Caco-2 (cell line): Measurements from ENCODE around the gene PCAT7. TPM values are rescaled to one million over a fixed set of nuclear protein-coding genes. Genes with fewer than 3 reads are reported as not detected.

Experiments
- BruUV-seq: library from RNA; stranded (reverse); fragments of 400-500 nt; replicated peaks from 2 replicates; lab custom pipeline; 2021; lab: Mats Ljungman, UMichigan
- CTCF ChIA-PET: fragments of 300-600 bp; sonication (Branson Sonifier 250); formaldehyde crosslinking; loops from one replicate; lab custom pipeline; 2022; ENCODE audit warnings: antibody characterized with exemption; lab: Charles Lee
- POLR2A ChIA-PET: fragments of 300-600 bp; sonication (Branson Sonifier 250); formaldehyde crosslinking; loops from one replicate; lab custom pipeline; 2022; ENCODE audit warnings: antibody characterized with exemption; lab: Charles Lee
- DNase-seq, 2 experiments: peaks; one replicate each; pipeline versions ENCODE4 v3.0.0 to v3.0.0-alpha.2; 2020 to 2022
- H3K27me3 ChIP-seq: replicated peaks from 2 replicates; pipeline ENCODE4 v1.6.0; 2011; ENCODE audit warnings: low read length; ENCODE audit not compliant: control insufficient read depth, insufficient read depth
- H3K36me3 ChIP-seq: 2 replicates; pipeline ENCODE4 v1.5.1; 2011; ENCODE audit warnings: low read length; ENCODE audit not compliant: control insufficient read depth, insufficient read depth
- H3K4me1 ChIP-seq: fragments of 250-450 bp; sonication (Bioruptor Pico); 2 replicates; pipeline ENCODE4 v1.5.1; 2020; ENCODE audit warnings: mild to moderate bottlenecking
- H3K4me3 ChIP-seq: 2 replicates; pipeline ENCODE4 v1.5.1; 2011; ENCODE audit warnings: low read depth, mild to moderate bottlenecking, control low read depth, low read length
- H3K9me3 ChIP-seq: fragments of 250-450 bp; sonication (Bioruptor Pico); 2 replicates; pipeline ENCODE4 v1.5.1; 2020; ENCODE audit warnings: mild to moderate bottlenecking, moderate library complexity
- H3K27ac Mint-ChIP-seq: one replicate; pipeline ENCODE4 v1.8.0; 2022; ENCODE audit warnings: mixed read lengths; ENCODE audit not compliant: unreplicated experiment
- H3K27me3 Mint-ChIP-seq: one replicate; pipeline ENCODE4 v1.8.0; 2022; ENCODE audit warnings: mixed read lengths; ENCODE audit not compliant: insufficient read depth, unreplicated experiment
- H3K36me3 Mint-ChIP-seq: one replicate; pipeline ENCODE4 v1.8.0; 2022; ENCODE audit warnings: mild to moderate bottlenecking, mixed read lengths; ENCODE audit not compliant: insufficient read depth, unreplicated experiment
- H3K4me1 Mint-ChIP-seq: one replicate; pipeline ENCODE4 v1.8.0; 2022; ENCODE audit warnings: low read depth, mixed read lengths; ENCODE audit not compliant: unreplicated experiment
- H3K4me3 Mint-ChIP-seq: one replicate; pipeline ENCODE4 v1.8.0; 2022; ENCODE audit warnings: mild to moderate bottlenecking, moderate library complexity, mixed read lengths; ENCODE audit not compliant: unreplicated experiment
- H3K9me3 Mint-ChIP-seq: one replicate; pipeline ENCODE4 v1.8.0; 2022; ENCODE audit warnings: mixed read lengths; ENCODE audit not compliant: unreplicated experiment
- intact Hi-C: fragments of 100-400 bp; cut with micrococcal nuclease; formaldehyde crosslinking; loops from one replicate; pipeline ENCODE4 v1.10.0; 2022; ENCODE audit not compliant: unreplicated experiment
- total RNA-seq: library from RNA; stranded (reverse); gene quantifications from 2 replicates; pipeline ENCODE4 v1.2.3, GENCODE V29; 2022
- TF ChIP-seq, protein P1 (sequence below), 2 experiments: fragments of 200-600 bp in 1 of 2; IDR thresholded peaks; 1 replicate in 1 of 2; 2 replicates in 1 of 2; pipeline versions ENCODE4 v1.5.1 to v1.8.0; 2011 to 2022; ENCODE audit warnings: antibody characterized with exemption in 1 of 2, control low read depth in 1 of 2, inconsistent platforms in 1 of 2, low read depth in 1 of 2, low read length in 1 of 2, mild to moderate bottlenecking in 1 of 2, moderate library complexity in 1 of 2; ENCODE audit not compliant: insufficient read depth in 1 of 2, severe bottlenecking in 1 of 2, unreplicated experiment in 1 of 2

The PCAT7 gene
- total RNA-seq, 1 experiment from 2014 or later = 10.4 TPM

DNA sequence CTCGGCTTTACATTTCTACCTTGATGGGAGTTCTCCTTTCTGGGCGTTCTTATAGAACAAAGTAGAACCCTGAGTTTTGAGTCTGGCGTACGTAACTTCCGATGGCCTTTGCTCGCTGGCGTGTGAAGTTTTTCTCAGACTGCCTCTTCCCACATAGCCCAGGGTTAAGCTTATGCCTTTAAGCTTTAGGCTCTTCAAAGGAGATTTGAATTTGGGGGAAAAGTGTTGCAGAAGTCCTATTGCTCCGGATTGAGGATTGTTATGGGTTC is 52.5 kb downstream of the PCAT7 start:
- H3K27ac Mint-ChIP-seq = peak overlapping the region; percentile 71
- no peak overlapping the region for H3K4me3 ChIP-seq

DNA sequence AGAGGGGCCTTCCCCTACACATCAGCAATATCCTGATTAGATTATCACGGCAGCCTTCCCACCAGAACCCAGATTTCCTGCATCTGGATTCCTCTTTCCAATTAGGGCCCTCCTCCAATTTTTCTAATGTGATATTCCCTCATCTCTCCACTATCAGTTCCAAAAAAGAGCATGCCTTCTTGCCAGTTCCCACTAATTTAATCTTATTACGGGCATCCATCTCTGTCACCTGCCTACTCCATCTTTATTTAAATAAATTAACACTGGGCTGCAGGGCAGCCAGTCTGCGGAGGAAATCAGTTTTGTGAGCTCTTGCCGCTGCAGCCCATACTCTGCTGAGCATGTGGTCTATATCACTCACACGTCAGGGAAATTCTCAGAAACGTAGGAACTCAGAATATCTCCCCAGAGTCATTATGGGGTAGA is 55.3 kb downstream of the PCAT7 start:
- CTCF ChIA-PET = no interaction called here
- Histone ChIP-seq H3K27me3 (no peaks in the 10 kb centered on the region), H3K36me3 (no peaks in the 10 kb centered on the region), H3K4me3 (no peak overlapping the region), H3K9me3 (no peaks in the 10 kb centered on the region), H3K4me1 (peaks cover 19% of the 10 kb centered on the region)
- H3K36me3 Mint-ChIP-seq = no peaks in the 10 kb centered on the region
- no peak for DNase-seq
- no TSS peak for BruUV-seq
- H3K4me1 Mint-ChIP-seq = peaks cover 19% of the 10 kb centered on the region
- no peaks in the 10 kb centered on the region for H3K27me3 Mint-ChIP-seq
- no peak overlapping the region for H3K27ac Mint-ChIP-seq
- POLR2A ChIA-PET = interaction anchor here (0.7 kb wide), 1 partner anchor 416 kb away, joined by 3 read pairs; no protein-coding TSS in a partner anchor
- H3K9me3 Mint-ChIP-seq = no peaks in the 10 kb centered on the region
- intact Hi-C loops = no loop called here
- TF ChIP-seq, protein P1, sequence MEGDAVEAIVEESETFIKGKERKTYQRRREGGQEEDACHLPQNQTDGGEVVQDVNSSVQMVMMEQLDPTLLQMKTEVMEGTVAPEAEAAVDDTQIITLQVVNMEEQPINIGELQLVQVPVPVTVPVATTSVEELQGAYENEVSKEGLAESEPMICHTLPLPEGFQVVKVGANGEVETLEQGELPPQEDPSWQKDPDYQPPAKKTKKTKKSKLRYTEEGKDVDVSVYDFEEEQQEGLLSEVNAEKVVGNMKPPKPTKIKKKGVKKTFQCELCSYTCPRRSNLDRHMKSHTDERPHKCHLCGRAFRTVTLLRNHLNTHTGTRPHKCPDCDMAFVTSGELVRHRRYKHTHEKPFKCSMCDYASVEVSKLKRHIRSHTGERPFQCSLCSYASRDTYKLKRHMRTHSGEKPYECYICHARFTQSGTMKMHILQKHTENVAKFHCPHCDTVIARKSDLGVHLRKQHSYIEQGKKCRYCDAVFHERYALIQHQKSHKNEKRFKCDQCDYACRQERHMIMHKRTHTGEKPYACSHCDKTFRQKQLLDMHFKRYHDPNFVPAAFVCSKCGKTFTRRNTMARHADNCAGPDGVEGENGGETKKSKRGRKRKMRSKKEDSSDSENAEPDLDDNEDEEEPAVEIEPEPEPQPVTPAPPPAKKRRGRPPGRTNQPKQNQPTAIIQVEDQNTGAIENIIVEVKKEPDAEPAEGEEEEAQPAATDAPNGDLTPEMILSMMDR (IDR thresholded peaks at IDR 0.05; ENCODE audit: insufficient read depth in 1 of 2, low read depth in 1 of 2, low read length in 1 of 2, severe bottlenecking in 1 of 2, unreplicated experiment in 1 of 2) = no peak
- no peak overlapping the region for H3K4me3 Mint-ChIP-seq

More for the DNA sequence above, 52.5 kb downstream of the PCAT7 start:
- Mint-ChIP-seq H3K36me3 (no peaks in the 10 kb centered on the region), H3K9me3 (no peaks in the 10 kb centered on the region), H3K4me1 (peaks cover 35% of the 10 kb centered on the region), H3K4me3 (no peak overlapping the region), H3K27me3 (no peaks in the 10 kb centered on the region)
- TF ChIP-seq, protein P1 (IDR thresholded peaks at IDR 0.05; ENCODE audit: insufficient read depth in 1 of 2, low read depth in 1 of 2, low read length in 1 of 2, severe bottlenecking in 1 of 2, unreplicated experiment in 1 of 2) = no peak
- H3K9me3 ChIP-seq = no peaks in the 10 kb centered on the region
- DNase-seq = no peak
- no peaks in the 10 kb centered on the region for H3K27me3 ChIP-seq
- ChIA-PET POLR2A (no interaction called here), CTCF (no interaction called here)
- no TSS peak for BruUV-seq
- H3K36me3 ChIP-seq = no peaks in the 10 kb centered on the region
- intact Hi-C loops = no loop called here
- peaks cover 36% of the 10 kb centered on the region for H3K4me1 ChIP-seq

DNA sequence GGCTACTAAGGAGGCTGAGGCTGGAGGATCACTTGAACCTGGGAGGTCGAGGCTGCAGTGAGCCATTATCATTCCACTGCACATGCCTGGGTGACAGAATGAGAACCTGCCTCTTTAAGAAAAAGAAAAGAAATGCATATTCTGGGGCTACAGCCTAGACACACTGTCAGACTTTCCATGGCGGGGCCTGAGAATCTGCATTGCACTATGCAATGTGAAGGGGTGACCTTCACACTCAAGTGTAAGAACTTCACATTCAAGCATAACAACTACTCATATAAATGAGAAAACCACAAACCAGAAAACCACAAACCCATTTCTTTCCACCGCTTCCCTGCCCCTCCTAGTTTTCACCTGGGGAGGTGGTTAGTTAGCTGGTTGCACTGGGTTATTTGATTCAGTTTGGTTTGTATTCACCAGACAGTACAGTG is 56.8 kb downstream of the PCAT7 start:
- Mint-ChIP-seq H3K9me3 (no peaks in the 10 kb centered on the region), H3K4me3 (no peak overlapping the region), H3K27ac (no peak overlapping the region), H3K27me3 (no peaks in the 10 kb centered on the region), H3K36me3 (no peaks in the 10 kb centered on the region), H3K4me1 (peaks cover 11% of the 10 kb centered on the region)
- DNase-seq = no peak
- intact Hi-C loops = no loop called here
- Histone ChIP-seq H3K4me1 (peaks cover 18% of the 10 kb centered on the region), H3K9me3 (no peaks in the 10 kb centered on the region), H3K4me3 (no peak overlapping the region), H3K36me3 (no peaks in the 10 kb centered on the region), H3K27me3 (no peaks in the 10 kb centered on the region)
- ChIA-PET POLR2A (no interaction called here), CTCF (no interaction called here)
- TF ChIP-seq, protein P1 (IDR thresholded peaks at IDR 0.05; ENCODE audit: insufficient read depth in 1 of 2, low read depth in 1 of 2, low read length in 1 of 2, severe bottlenecking in 1 of 2, unreplicated experiment in 1 of 2) = no peak
- no TSS peak for BruUV-seq
